ENCODE results near the gene LRRC27. TPM values are rescaled to one million over a fixed set of nuclear protein-coding genes. Genes with fewer than 3 reads are reported as not detected.

The LRRC27 gene
- total RNA-seq, 1 donor, result 13.4 TPM

DNA sequence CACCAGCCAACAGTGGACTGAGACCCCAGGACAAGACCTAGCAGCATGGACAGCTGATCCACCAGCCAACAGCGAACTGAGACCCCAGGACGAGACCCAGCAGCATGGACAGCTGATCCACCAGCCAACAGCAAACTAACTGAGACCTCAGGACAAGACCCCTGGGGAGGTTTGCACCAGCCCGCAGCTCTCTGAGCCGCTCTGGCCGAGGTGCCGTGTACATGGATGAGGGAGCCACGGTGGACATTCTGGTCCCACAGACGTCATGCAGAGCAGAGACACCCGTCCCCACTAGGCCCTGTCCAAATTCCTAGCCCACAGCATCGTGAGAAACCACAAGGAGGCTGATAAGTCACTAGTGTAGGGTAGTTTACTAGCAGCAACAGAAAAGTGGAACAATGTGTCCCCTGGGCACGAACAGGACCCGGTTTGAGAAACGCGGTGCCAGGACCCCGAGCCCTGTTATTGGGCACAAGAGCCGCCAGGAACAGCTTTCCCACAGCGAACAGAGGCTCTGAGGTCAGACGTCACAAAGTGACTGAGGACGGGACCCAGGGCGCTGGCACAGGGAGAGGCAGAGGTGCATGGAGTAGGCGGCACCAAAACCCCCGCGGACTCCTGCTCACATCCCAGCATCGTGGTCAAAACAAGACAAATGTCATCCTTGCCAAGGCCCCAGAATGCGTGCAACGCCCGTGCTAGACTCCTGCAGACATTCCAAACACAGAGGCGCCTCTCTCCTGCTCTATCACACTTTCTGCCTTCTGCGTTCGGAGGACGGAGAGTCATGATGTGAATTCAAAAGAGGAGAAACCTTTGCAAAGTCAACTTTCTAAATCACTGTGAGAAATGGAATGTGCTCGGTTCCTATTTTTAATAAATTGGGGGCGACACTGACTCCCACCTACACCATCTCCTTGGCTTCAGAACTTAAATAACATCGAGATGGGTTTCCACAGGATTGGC is 32.3 kb upstream of the LRRC27 start:
- no peaks in the 10 kb centered on the region for H3K36me3 ChIP-seq (ENCODE audit: insufficient read depth, low read length)
- no peak overlapping the region for H3K4me2 ChIP-seq (ENCODE audit: insufficient read depth, low read length)
- no peak overlapping the region for H3K4me3 ChIP-seq (ENCODE audit: insufficient read depth, low read length)
- no peaks in the 10 kb centered on the region for H3K4me1 ChIP-seq (ENCODE audit: insufficient read depth, low read length)
- TF ChIP-seq, protein P1, sequence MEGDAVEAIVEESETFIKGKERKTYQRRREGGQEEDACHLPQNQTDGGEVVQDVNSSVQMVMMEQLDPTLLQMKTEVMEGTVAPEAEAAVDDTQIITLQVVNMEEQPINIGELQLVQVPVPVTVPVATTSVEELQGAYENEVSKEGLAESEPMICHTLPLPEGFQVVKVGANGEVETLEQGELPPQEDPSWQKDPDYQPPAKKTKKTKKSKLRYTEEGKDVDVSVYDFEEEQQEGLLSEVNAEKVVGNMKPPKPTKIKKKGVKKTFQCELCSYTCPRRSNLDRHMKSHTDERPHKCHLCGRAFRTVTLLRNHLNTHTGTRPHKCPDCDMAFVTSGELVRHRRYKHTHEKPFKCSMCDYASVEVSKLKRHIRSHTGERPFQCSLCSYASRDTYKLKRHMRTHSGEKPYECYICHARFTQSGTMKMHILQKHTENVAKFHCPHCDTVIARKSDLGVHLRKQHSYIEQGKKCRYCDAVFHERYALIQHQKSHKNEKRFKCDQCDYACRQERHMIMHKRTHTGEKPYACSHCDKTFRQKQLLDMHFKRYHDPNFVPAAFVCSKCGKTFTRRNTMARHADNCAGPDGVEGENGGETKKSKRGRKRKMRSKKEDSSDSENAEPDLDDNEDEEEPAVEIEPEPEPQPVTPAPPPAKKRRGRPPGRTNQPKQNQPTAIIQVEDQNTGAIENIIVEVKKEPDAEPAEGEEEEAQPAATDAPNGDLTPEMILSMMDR (IDR thresholded peaks at IDR 0.05; ENCODE audit: extremely low read depth, low read depth, low read length), result no peak
- peaks cover 21% of the 10 kb centered on the region for H4K20me1 ChIP-seq (ENCODE audit: insufficient read depth, low read length)
- H3K9me3 ChIP-seq (ENCODE audit: low read depth, low read length), result no peaks in the 10 kb centered on the region
- no peaks in the 10 kb centered on the region for H3K79me2 ChIP-seq (ENCODE audit: insufficient read depth, low read length)
- H2AFZ ChIP-seq (ENCODE audit: low read length), result no peak overlapping the region
- H3K27me3 ChIP-seq (ENCODE audit: insufficient read depth, low read length), result no peaks in the 10 kb centered on the region
- DNase-seq (ENCODE audit: insufficient read length, low spot score, missing footprints), result peak; percentile 75
- H3K27ac ChIP-seq (ENCODE audit: low read depth, low read length), result no peak overlapping the region

DNA sequence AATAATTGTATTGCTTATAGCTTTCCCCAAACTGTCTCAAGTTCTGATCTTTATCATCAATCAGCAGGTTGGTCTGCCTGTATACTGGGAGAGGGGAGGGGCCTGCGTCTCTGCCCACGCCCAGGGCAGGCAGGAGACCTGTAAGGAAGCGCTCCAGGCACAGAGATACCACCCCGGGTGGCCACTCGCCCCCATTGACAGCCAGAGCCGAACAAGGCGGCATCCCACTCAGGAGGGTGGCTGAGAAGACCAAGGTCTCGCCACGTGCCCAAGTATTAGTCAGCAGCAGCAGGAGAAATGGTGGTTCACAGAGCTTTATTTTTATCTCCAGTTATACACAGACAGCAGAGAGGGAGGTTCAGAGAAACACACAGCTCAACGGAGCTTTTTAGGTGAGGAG is 31.4 kb upstream of the LRRC27 start:
- Histone ChIP-seq H3K4me3 (ENCODE audit: insufficient read depth, low read length) (no peak overlapping the region), H2AFZ (ENCODE audit: low read length) (no peak overlapping the region), H3K27ac (ENCODE audit: low read depth, low read length) (no peak overlapping the region), H3K79me2 (ENCODE audit: insufficient read depth, low read length) (no peaks in the 10 kb centered on the region), H3K9me3 (ENCODE audit: low read depth, low read length) (no peaks in the 10 kb centered on the region), H3K36me3 (ENCODE audit: insufficient read depth, low read length) (no peaks in the 10 kb centered on the region), H3K27me3 (ENCODE audit: insufficient read depth, low read length) (peaks cover 4% of the 10 kb centered on the region), H4K20me1 (ENCODE audit: insufficient read depth, low read length) (peaks cover 16% of the 10 kb centered on the region), H3K4me1 (ENCODE audit: insufficient read depth, low read length) (no peaks in the 10 kb centered on the region), H3K4me2 (ENCODE audit: insufficient read depth, low read length) (no peak overlapping the region)
- peak; percentile 67 for DNase-seq (ENCODE audit: insufficient read length, low spot score, missing footprints)
- TF ChIP-seq, protein P1 (IDR thresholded peaks at IDR 0.05; ENCODE audit: extremely low read depth, low read depth, low read length), result no peak

DNA sequence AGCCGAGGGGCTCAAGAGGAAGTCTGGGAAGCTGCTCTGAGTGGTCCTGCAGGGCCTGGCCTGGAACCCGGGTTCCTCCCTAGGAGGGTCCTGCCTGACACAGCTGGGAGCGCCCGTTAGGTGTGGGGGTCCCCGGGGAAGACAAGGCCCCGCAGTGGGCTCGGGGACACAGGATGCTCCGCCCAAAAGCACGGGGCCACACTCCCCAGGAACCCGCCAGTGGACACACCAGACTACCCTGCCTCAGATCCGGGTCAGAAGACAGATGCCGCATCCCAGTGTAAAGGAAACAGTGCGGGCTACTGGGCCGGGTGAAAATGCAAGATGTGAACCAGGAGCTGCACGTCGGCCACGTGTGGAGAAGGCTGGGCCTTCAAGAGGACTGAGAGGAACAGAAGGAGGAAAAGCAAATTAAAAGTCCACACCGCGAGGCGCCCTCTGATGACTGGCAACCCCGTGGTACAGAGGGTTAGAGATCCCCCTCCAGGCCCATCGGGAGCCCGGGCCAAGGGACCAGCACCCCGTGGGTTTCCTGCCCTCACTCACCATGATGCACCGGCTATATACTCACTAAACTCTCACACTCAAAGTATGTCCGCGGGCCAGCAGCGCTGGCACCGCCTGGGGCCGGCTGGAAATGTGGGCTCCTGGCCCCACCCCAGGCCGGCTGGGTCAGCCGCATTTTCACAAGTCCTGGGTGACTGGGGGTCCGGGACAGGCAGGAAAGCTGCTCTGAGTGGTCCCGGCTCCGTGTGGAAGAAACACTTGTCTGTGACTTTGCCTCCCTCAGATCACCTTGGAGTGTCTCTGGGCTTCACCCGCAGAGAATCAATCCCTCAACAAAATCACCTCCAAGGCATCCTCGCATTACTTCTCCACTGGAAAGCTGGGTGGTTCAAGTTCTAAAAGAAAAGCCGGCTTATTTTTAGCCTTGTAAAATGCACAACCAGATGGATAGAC is 30.3 kb upstream of the LRRC27 start:
- Histone ChIP-seq H3K79me2 (ENCODE audit: insufficient read depth, low read length) (no peaks in the 10 kb centered on the region), H3K36me3 (ENCODE audit: insufficient read depth, low read length) (no peaks in the 10 kb centered on the region), H3K9me3 (ENCODE audit: low read depth, low read length) (no peaks in the 10 kb centered on the region), H3K27ac (ENCODE audit: low read depth, low read length) (no peak overlapping the region), H3K4me2 (ENCODE audit: insufficient read depth, low read length) (no peak overlapping the region), H3K27me3 (ENCODE audit: insufficient read depth, low read length) (peaks cover 13% of the 10 kb centered on the region), H4K20me1 (ENCODE audit: insufficient read depth, low read length) (peaks cover 12% of the 10 kb centered on the region), H3K4me3 (ENCODE audit: insufficient read depth, low read length) (no peak overlapping the region), H3K4me1 (ENCODE audit: insufficient read depth, low read length) (no peaks in the 10 kb centered on the region), H2AFZ (ENCODE audit: low read length) (no peak overlapping the region)
- TF ChIP-seq, protein P1 (IDR thresholded peaks at IDR 0.05; ENCODE audit: extremely low read depth, low read depth, low read length), result no peak
- peak; percentile 66 for DNase-seq (ENCODE audit: insufficient read length, low spot score, missing footprints)

Data from osteoblast (primary cell).